PFSK-1 (cell line): ENCODE measurements around the gene KDM4C.

Experiments used
- POLR2AphosphoS5 ChIP-seq: IDR thresholded peaks from 2 replicates; pipeline ENCODE4 v1.6.1; 2012; ENCODE audit warnings: low read depth, mild to moderate bottlenecking, control low read depth, low read length, moderate library complexity
- REST ChIP-seq, 2 experiments: IDR thresholded peaks; 2 replicates each; pipeline versions ENCODE4 v1.6.1 to v1.8.0; 2011 to 2012; ENCODE audit warnings: low read depth in 2 of 2, low read length in 2 of 2, control low read depth in 1 of 2, inconsistent platforms in 1 of 2, mild to moderate bottlenecking in 1 of 2, moderate library complexity in 1 of 2; ENCODE audit not compliant: insufficient read depth in 1 of 2
- SIN3A ChIP-seq: IDR thresholded peaks from 2 replicates; pipeline ENCODE4 v1.6.1; 2012; ENCODE audit warnings: mild to moderate bottlenecking, low read length, moderate library complexity, borderline replicate concordance; ENCODE audit not compliant: insufficient read depth
- TAF1 ChIP-seq: IDR thresholded peaks from 2 replicates; pipeline ENCODE4 v1.6.1; 2012; ENCODE audit warnings: low read length, control low read depth, borderline replicate concordance; ENCODE audit not compliant: insufficient read depth

GRCh38 chr9:6917162-6917561 is 159.4 kb downstream of the KDM4C start:
- TF ChIP-seq TAF1, result no peak
- no peak for TF ChIP-seq REST (IDR thresholded peaks at IDR 0.05; ENCODE audit: insufficient read depth in 1 of 2, low read depth in 2 of 2, low read length in 2 of 2)
- no peak for TF ChIP-seq POLR2AphosphoS5
- TF ChIP-seq SIN3A, result no peak
